Cerebellar nuclear complex (tissue), 1 donor: Measurements from ENCODE around the gene KL.

Experiments
- DNase-seq, 2 experiments: peaks; one replicate each; lab custom pipeline; 2025; lab: John Stamatoyannopoulos, UW

The KL gene

DNA sequence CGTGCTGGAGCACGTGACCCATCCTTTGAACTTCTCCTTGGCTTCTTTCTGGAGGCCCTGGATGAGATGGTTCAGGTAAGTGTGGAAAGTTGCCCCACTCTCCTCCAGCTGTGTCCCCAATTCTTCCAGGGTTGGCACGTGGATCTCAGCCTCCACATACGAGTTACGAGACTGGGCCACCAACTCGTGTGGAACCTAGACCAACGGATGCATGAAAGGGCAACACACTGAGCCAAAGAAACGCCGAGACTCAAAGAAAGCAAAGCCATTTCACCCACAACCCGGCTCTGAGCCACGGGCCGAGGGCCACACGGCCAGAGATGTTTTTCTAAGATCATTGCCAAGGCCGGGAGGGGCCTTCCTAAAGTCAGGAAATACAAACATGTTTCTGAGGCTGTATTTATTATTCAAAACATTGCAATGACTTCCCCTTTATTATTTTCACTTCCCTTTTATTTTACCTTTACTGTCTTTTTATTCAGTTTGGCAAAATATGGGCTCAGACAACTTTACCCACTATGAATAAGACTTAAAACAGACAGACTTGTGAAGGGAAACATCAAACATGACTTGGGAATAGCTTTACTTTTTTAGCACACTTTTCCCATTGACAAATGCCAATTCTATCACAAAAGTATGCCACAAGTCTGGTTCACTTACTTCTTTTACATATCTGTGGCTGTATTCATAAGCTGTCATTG, 94.6 kb downstream of the KL start:
- DNase-seq, result no peak

DNA sequence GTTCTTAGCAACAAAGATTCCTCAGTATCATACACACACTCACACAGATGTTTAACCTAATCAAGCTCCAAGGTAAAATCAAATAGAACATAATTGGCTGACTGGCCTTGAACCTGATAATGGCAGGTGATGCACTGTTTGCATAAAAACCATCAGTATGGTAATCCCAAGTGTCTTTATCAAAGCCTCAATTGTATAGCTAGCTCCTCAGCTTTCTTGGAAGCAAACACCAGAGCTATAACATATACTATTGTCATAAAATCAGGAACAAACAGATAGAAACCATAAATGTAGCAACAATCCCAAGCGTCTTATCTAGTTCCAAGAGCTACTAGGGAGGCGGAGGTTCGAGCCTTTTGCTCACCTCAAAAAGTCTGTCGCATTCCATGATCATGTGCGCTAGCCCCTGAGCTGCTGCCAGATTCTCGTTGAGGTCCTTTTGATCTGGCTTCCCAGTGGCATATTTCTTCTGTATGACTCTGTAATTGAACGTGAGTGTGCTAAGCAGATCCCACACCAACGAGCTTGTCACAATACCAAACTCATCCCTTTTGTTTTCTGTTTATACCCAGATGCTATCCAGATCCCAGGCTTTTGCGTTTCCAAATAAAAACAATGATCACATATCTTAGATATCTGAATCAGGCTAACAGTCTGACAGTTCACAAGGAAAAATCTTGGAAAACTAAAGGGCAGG, 95.3 kb downstream of the KL start:
- DNase-seq, result no peak

DNA sequence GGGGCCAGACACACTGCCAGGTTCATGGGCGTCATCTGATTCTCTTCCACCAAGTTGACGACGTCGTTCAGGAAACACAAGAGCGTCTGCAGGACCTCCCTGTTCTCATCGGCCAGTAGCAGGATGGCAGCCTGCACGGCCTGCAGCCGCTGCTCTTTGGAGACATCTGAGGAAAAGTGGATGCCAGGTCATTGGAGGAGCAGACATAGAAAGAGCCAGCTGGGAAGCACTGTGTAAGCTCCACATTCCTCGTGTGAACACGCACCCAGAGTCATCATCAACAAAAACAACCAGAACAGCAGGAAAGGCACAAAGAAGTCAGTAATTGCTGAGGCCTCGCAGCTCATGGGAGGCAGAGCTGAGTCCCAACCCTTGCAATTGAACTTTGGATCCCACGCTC, 96.5 kb downstream of the KL start:
- no peak for DNase-seq

- no peak for DNase-seq
These were observed 97.9 kb downstream of the KL start for GRCh38 chr13:33114146-33114545.

- DNase-seq, result no peak
These were observed 99.1 kb downstream of the KL start for GRCh38 chr13:33115274-33115673.
